ENCODE results near the gene MIOX. TPM values are rescaled to one million over a fixed set of nuclear protein-coding genes. Genes with fewer than 3 reads are reported as not detected.
"Not testable (repeated sequence)": the region's sequence is repeated elsewhere in the genome, so short reads cannot be mapped to it uniquely, and the experiment has no call there.

Gene MIOX
- total RNA-seq, 1 experiment from 2014 or later = 1.9 TPM

- in situ Hi-C loops (cut with HindIII; ENCODE audit: low pct_unique_long_range_greater_than_20kb, low sequenced_read_pairs) = no loop called here
These were observed 17.9 kb downstream of the MIOX start for GRCh38 chr22:50504369-50505211.

DNA sequence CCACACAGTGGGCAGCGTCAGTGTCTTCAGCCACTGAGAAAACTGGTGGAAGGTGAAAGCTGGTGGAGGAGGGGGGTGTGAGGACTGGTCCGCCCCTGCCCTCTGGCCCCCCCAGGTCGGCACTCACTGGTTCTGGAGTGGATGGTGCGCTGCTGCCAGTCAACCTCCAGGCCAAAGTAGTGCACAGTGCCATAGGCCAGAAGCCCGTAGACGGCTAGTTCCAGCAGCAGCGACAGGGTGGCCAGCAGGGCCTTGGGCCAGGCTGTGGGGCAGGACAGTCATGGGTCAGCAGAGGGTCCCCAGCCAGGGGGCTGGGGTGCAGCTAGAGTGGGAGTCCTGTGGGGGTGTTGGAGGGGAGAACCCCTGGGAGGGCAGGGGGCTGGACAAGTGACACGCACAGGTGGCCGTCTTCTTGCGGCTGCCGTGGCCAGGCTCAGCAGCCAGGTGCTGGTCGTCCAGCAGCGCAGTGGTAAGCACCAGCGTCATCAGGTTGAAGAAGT lies 18.7 kb downstream of the MIOX start:
- in situ Hi-C loops (cut with HindIII; ENCODE audit: low pct_unique_long_range_greater_than_20kb, low sequenced_read_pairs) = no loop called here

More at GRCh38 chr22:50504369-50505211, 17.9 kb downstream of the MIOX start:
- no peak for DNase-seq (ENCODE audit: low read depth)

GRCh38 chr22:50505776-50506610 lies 19.3 kb downstream of the MIOX start:
- in situ Hi-C loops (cut with HindIII; ENCODE audit: low pct_unique_long_range_greater_than_20kb, low sequenced_read_pairs) = no loop called here
- DNase-seq (ENCODE audit: low read depth) = no peak

More for the DNA sequence above, 18.7 kb downstream of the MIOX start:
- DNase-seq (ENCODE audit: low read depth) = no peak

- DNase-seq (ENCODE audit: low read depth) = no peak
- in situ Hi-C loops (cut with HindIII; ENCODE audit: low pct_unique_long_range_greater_than_20kb, low sequenced_read_pairs) = no loop called here
These were observed 20.2 kb downstream of the MIOX start for GRCh38 chr22:50506611-50507420.

DNA sequence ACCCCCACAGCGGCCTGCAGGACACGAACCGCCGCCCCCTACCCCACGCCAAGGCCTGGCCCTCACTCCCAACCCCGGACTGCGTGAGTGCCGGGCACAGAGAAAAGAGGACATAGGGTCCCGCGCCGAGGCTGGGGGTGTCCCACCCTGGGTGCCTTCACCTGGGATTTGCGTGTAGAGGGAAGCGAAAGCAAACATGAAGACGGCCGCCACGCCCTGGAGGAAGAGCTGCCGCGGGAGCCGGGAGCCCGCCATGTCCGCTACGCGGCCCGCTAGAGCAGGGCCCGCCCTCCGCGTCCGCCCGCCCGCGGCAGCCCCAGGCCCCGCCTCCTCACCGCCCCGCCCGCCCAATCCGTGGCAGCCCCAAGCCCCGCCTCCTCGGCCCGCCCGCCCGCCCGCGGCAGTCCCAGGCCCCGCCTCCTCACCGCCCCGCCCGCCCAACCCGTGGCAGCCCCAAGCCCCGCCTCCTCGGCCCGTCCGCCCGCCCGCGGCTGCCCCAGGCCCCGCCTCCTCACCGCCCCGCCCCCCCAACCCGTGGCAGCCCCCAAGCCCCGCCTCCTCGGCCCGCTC lies 20.8 kb downstream of the MIOX start, which contains the start of gene LMF2:
Gene LMF2, minus strand, starts transcription at position 282 of the 570 bp plus-strand sequence. Its CDS starts 27 bp downstream, at position 255.
- DNase-seq (ENCODE audit: low read depth) = peak; percentile 58
- in situ Hi-C loops (cut with HindIII; ENCODE audit: low pct_unique_long_range_greater_than_20kb, low sequenced_read_pairs) = no loop called here

GRCh38 chr22:50507991-50508884 lies 21.6 kb downstream of the MIOX start, which contains the start of gene NCAPH2:
TSS of gene NCAPH2 (plus strand) at chr22:50508224. CDS start at chr22:50508338, 114 bp downstream.
- DNase-seq (ENCODE audit: low read depth) = peak; percentile 93
- in situ Hi-C loops (cut with HindIII; ENCODE audit: low pct_unique_long_range_greater_than_20kb, low sequenced_read_pairs) = no loop called here

DNA sequence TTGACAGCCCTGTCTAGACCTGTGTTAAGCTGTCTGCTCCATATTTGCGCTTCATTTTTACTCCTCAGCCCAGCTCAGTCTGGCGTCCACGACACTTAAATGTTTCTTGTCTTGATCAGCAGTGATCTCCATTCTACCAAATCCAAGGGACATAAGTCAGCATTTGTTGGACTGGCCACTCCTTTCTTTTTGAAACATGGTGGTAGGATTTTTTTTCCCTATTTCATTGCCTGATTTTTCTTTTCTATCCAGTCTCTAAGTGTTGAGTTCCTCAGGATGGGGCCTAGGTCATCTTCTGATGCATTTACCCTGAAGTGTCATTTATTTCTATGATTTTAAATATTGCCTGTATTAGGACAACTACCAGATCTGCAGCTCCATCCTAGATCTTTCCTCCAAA lies 22.2 kb downstream of the MIOX start:
- no peak for DNase-seq (ENCODE audit: low read depth)
- in situ Hi-C loops (cut with HindIII; ENCODE audit: low pct_unique_long_range_greater_than_20kb, low sequenced_read_pairs) = no loop called here

DNA sequence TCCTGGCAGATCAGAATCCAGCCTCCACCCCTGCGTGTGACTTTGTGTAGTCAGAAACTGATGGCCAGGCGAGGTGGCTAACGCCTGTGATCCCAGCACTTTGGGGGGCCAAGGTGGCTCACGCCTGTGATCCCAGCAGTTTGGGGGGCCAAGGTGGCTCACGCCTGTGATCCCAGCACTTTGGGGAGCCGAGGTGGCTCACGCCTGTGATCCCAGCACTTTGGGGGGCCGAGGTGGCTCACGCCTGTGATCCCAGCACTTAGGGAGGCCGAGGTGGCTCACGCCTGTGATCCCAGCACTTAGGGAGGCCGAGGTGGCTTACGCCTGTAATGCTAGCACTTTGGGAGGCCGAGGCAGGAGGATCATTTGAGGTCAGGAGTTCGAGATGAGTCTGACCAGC lies 26.5 kb downstream of the MIOX start:
- in situ Hi-C loops (cut with HindIII; ENCODE audit: low pct_unique_long_range_greater_than_20kb, low sequenced_read_pairs) = no loop called here
- DNase-seq (ENCODE audit: low read depth) = no peak

- no peak for DNase-seq (ENCODE audit: low read depth)
- in situ Hi-C loops (cut with HindIII; ENCODE audit: low pct_unique_long_range_greater_than_20kb, low sequenced_read_pairs) = no loop called here
These were observed 29.4 kb downstream of the MIOX start for GRCh38 chr22:50516068-50516467.

GRCh38 chr22:50516891-50517290 lies 30.2 kb downstream of the MIOX start:
- in situ Hi-C loops (cut with HindIII; ENCODE audit: low pct_unique_long_range_greater_than_20kb, low sequenced_read_pairs) = no loop called here
- DNase-seq (ENCODE audit: low read depth) = no peak

DNA sequence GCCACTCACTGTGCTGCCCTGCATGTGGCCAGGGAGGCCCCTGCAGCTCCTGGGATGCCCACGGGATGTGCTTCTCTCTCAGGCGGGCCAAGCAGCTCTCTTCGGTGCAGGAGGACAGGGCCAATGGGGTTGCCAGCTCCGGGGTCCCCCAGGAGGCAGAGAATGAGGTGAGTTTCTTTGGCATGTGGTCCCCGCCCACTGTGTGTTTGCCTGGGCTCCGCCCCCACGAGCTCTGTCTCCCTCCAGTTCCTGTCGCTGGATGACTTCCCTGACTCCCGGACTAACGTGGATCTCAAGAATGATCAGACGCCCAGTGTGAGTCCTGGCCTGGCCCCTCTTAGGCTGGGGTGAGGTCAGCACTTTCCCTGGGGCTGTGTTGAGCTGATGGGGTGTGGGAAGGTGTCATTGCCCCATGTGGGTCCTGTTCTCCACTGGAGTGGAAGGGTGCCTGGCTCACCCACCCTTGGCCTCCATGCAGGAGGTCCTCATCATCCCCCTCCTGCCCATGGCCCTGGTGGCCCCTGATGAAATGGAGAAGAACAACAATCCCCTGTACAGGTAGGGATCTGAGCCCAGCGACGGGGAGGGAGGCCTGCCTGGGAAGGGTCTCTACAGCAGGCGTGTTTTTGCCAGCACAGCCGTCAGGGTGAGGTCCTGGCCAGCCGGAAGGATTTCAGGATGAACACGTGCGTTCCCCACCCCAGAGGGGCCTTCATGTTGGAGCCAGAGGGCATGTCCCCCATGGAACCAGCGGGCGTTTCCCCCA lies 31.0 kb downstream of the MIOX start:
- in situ Hi-C loops (cut with HindIII; ENCODE audit: low pct_unique_long_range_greater_than_20kb, low sequenced_read_pairs) = no loop called here
- no peak for DNase-seq (ENCODE audit: low read depth)

GRCh38 chr22:50518606-50519005 lies 31.9 kb downstream of the MIOX start:
- in situ Hi-C loops (cut with HindIII; ENCODE audit: low pct_unique_long_range_greater_than_20kb, low sequenced_read_pairs) = no loop called here

GRCh38 chr22:50519151-50519550 lies 32.5 kb downstream of the MIOX start:
- DNase-seq (ENCODE audit: low read depth) = no peak
- in situ Hi-C loops (cut with HindIII; ENCODE audit: low pct_unique_long_range_greater_than_20kb, low sequenced_read_pairs) = no loop called here

More at GRCh38 chr22:50518606-50519005, 31.9 kb downstream of the MIOX start:
- DNase-seq (ENCODE audit: low read depth) = no peak

- in situ Hi-C loops (cut with HindIII; ENCODE audit: low pct_unique_long_range_greater_than_20kb, low sequenced_read_pairs); DNase-seq (ENCODE audit: low read depth): not testable (repeated sequence)
These were observed 33.5 kb downstream of the MIOX start for GRCh38 chr22:50520184-50520583.

- in situ Hi-C loops (cut with HindIII; ENCODE audit: low pct_unique_long_range_greater_than_20kb, low sequenced_read_pairs) = no loop called here
- DNase-seq (ENCODE audit: low read depth) = no peak
These were observed 34.3 kb downstream of the MIOX start for GRCh38 chr22:50520826-50521453.

DNA sequence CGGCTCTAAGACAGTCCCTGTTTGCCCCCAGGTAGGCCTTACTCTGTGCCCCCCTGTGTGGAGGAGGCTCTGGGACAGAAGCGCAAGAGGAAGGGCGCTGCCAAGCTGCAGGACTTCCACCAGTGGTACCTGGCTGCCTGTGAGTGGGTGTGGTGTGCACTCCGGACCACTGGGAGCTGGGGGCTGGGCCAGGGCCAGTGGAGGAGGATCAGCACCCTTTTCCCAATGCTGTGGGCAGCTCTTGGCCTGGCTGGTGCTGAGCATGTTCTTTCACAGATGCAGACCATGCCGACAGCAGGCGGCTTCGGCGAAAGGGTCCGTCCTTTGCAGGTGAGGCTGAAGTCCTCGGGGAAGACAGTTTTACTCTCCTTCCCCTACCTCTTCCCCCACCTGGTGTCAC lies 35.1 kb downstream of the MIOX start:
- no peak for DNase-seq (ENCODE audit: low read depth)
- in situ Hi-C loops (cut with HindIII; ENCODE audit: low pct_unique_long_range_greater_than_20kb, low sequenced_read_pairs) = no loop called here

Data from Caki2 (cell line).